Measurements from ENCODE around the gene OPCML. TPM values are rescaled to one million over a fixed set of nuclear protein-coding genes. Genes with fewer than 3 reads are reported as not detected.

Gene OPCML
- polyA plus RNA-seq, 1 donor (not counting 4 experiments of a cell fraction or from before 2014, with no cell fraction given) = 0.04 TPM

- DNase-seq (ENCODE audit: low read depth, low spot score) = no peak
- FAIRE-seq = no peak
These were observed 747.9 kb downstream of the OPCML start for GRCh38 chr11:132784441-132784840.

GRCh38 chr11:132782102-132782501, 750.2 kb downstream of the OPCML start:
- Histone ChIP-seq H3K4me2 (ENCODE audit: control insufficient read depth, extremely low read depth, insufficient read depth, low read depth, low read length) (no peak overlapping the region), H2AFZ (ENCODE audit: control insufficient read depth, low read length) (no peak overlapping the region), H3K4me1 (ENCODE audit: control insufficient read depth, extremely low read depth, insufficient read depth, low read length) (no peaks in the 10 kb centered on the region), H3K9me3 (ENCODE audit: control insufficient read depth, low read depth, low read length) (no peaks in the 10 kb centered on the region), H4K20me1 (ENCODE audit: control insufficient read depth, extremely low read depth, insufficient read depth, low read length) (no peaks in the 10 kb centered on the region), H3K9me1 (ENCODE audit: control insufficient read depth, extremely low read depth, insufficient read depth, low read length) (no peaks in the 10 kb centered on the region), H3K27me3 (ENCODE audit: control insufficient read depth, extremely low read depth, insufficient read depth, low read length) (no peaks in the 10 kb centered on the region), H3K36me3 (ENCODE audit: control insufficient read depth in 2 of 2, extremely low read depth in 1 of 2, insufficient read depth in 2 of 2, low read length in 2 of 2) (no peaks in the 10 kb centered on the region), H3K27ac (ENCODE audit: control insufficient read depth, insufficient read depth, low read length) (no peak overlapping the region), H3K9ac (ENCODE audit: control insufficient read depth, extremely low read depth, insufficient read depth, low read length) (no peak overlapping the region), H3K4me3 (ENCODE audit: control insufficient read depth in 2 of 3, extremely low read depth in 1 of 3, insufficient read depth in 2 of 3, low read depth in 1 of 3, low read length in 3 of 3) (no peak overlapping the region), H3K79me2 (ENCODE audit: control insufficient read depth, insufficient read depth, low read length) (no peaks in the 10 kb centered on the region)
- TF ChIP-seq EZH2 (IDR thresholded peaks at IDR 0.05; ENCODE audit: low read length) (no peak), CTCF (optimal IDR thresholded peaks at IDR 0.05 in 1 of 3, IDR thresholded peaks at IDR 0.05 in 1 of 3, conservative IDR thresholded peaks at IDR 0.05 in 1 of 3; ENCODE audit: extremely low read depth in 1 of 3, insufficient read depth in 2 of 3, low read length in 3 of 3) (no peak)
- DNase-seq (ENCODE audit: low read depth, low spot score) (no peak), FAIRE-seq (no peak)
- dilution Hi-C loops (cut with MboI; ENCODE audit: extremely low pct_ligation_motif_present, low sequenced_read_pairs) = no loop called here

More at GRCh38 chr11:132784441-132784840, 747.9 kb downstream of the OPCML start:
- Histone ChIP-seq H4K20me1 (ENCODE audit: control insufficient read depth, extremely low read depth, insufficient read depth, low read length) (no peaks in the 10 kb centered on the region), H3K4me3 (ENCODE audit: control insufficient read depth in 2 of 3, extremely low read depth in 1 of 3, insufficient read depth in 2 of 3, low read depth in 1 of 3, low read length in 3 of 3) (no peak overlapping the region), H3K9me3 (ENCODE audit: control insufficient read depth, low read depth, low read length) (no peaks in the 10 kb centered on the region), H3K36me3 (ENCODE audit: control insufficient read depth in 2 of 2, extremely low read depth in 1 of 2, insufficient read depth in 2 of 2, low read length in 2 of 2) (no peaks in the 10 kb centered on the region), H3K9me1 (ENCODE audit: control insufficient read depth, extremely low read depth, insufficient read depth, low read length) (no peaks in the 10 kb centered on the region), H3K27ac (ENCODE audit: control insufficient read depth, insufficient read depth, low read length) (no peak overlapping the region), H3K4me1 (ENCODE audit: control insufficient read depth, extremely low read depth, insufficient read depth, low read length) (no peaks in the 10 kb centered on the region), H3K27me3 (ENCODE audit: control insufficient read depth, extremely low read depth, insufficient read depth, low read length) (no peaks in the 10 kb centered on the region), H3K9ac (ENCODE audit: control insufficient read depth, extremely low read depth, insufficient read depth, low read length) (no peak overlapping the region), H2AFZ (ENCODE audit: control insufficient read depth, low read length) (no peak overlapping the region), H3K4me2 (ENCODE audit: control insufficient read depth, extremely low read depth, insufficient read depth, low read depth, low read length) (no peak overlapping the region), H3K79me2 (ENCODE audit: control insufficient read depth, insufficient read depth, low read length) (no peaks in the 10 kb centered on the region)
- dilution Hi-C loops (cut with MboI; ENCODE audit: extremely low pct_ligation_motif_present, low sequenced_read_pairs) = no loop called here
- TF ChIP-seq CTCF (optimal IDR thresholded peaks at IDR 0.05 in 1 of 3, IDR thresholded peaks at IDR 0.05 in 1 of 3, conservative IDR thresholded peaks at IDR 0.05 in 1 of 3; ENCODE audit: extremely low read depth in 1 of 3, insufficient read depth in 2 of 3, low read length in 3 of 3) (no peak), EZH2 (IDR thresholded peaks at IDR 0.05; ENCODE audit: low read length) (no peak)

All from keratinocyte (primary cell).